Myocyte (in vitro differentiated cells): ENCODE data around the gene CAPN2. TPM values are rescaled to one million over a fixed set of nuclear protein-coding genes. Genes with fewer than 3 reads are reported as not detected.

ENCODE experiments used
- DNase-seq: peaks from one replicate; pipeline ENCODE4 v3.0.0-alpha.2; 2012; ENCODE audit warnings: low read depth
- polyA plus RNA-seq: library from polyadenylated mRNA; unstranded; fragments of >200 nt; gene quantifications from one replicate; pipeline ENCODE4 v1.2.1, GENCODE V29; 2012; ENCODE audit warnings: missing spikeins
- total RNA-seq: library from RNA; depleted of rRNA; stranded (reverse); fragments of >200 nt; gene quantifications from 2 replicates; pipeline ENCODE4 v1.2.3, GENCODE V29; 2014

Gene CAPN2
- total RNA-seq = 199 and 234 TPM in 2 replicates
- 267 TPM for polyA plus RNA-seq

GRCh38 chr1:223712194-223712849, at the start of gene CAPN2:
CAPN2 (plus strand) TSS chr1:223712539; CDS start chr1:223712641, 102 bp downstream.
- peak; percentile 89 for DNase-seq

GRCh38 chr1:223662943-223663342, 49.4 kb upstream of the CAPN2 start:
- DNase-seq = no peak

- no peak for DNase-seq
These were observed 48.2 kb upstream of the CAPN2 start for GRCh38 chr1:223664106-223664505.

- DNase-seq = no peak
These were observed 46.6 kb upstream of the CAPN2 start, which contains the start of gene CAPN8 for GRCh38 chr1:223665592-223666312. CAPN8 (minus strand) TSS chr1:223665701; CDS start chr1:223665646, 55 bp downstream.

- DNase-seq = no peak
These were observed 44.7 kb upstream of the CAPN2 start for GRCh38 chr1:223667484-223668182.

GRCh38 chr1:223669003-223669795, 43.1 kb upstream of the CAPN2 start:
- DNase-seq = no peak

GRCh38 chr1:223670458-223671159, 41.7 kb upstream of the CAPN2 start:
- peak; percentile 19 for DNase-seq

GRCh38 chr1:223674119-223674890, 38.0 kb upstream of the CAPN2 start:
- no peak for DNase-seq

GRCh38 chr1:223678841-223679240, 33.5 kb upstream of the CAPN2 start:
- no peak for DNase-seq

GRCh38 chr1:223680188-223680587, 32.2 kb upstream of the CAPN2 start:
- no peak for DNase-seq

GRCh38 chr1:223682502-223682901, 29.8 kb upstream of the CAPN2 start:
- DNase-seq = no peak

- DNase-seq = peak; percentile 43
These were observed 28.5 kb upstream of the CAPN2 start for GRCh38 chr1:223683586-223684487.

GRCh38 chr1:223684488-223684792, 27.9 kb upstream of the CAPN2 start:
- DNase-seq = no peak

GRCh38 chr1:223691121-223691520, 21.2 kb upstream of the CAPN2 start:
- DNase-seq = no peak

GRCh38 chr1:223695014-223695548, 17.3 kb upstream of the CAPN2 start:
- no peak for DNase-seq

- DNase-seq = no peak
These were observed 16.4 kb upstream of the CAPN2 start for GRCh38 chr1:223695941-223696340.

GRCh38 chr1:223700388-223700918, 11.9 kb upstream of the CAPN2 start:
- DNase-seq = no peak

- DNase-seq = peak; percentile 92
These were observed 11.2 kb upstream of the CAPN2 start for GRCh38 chr1:223700942-223701637.
